NCI-H2081 treated with DMSO at 0.1 percent for 48 hours (cell line): ENCODE data around the gene SLIT1.

Experiments used
- DNase-seq: peaks from one replicate; lab custom pipeline; 2025; lab: John Stamatoyannopoulos, UW

SLIT1 gene

DNA sequence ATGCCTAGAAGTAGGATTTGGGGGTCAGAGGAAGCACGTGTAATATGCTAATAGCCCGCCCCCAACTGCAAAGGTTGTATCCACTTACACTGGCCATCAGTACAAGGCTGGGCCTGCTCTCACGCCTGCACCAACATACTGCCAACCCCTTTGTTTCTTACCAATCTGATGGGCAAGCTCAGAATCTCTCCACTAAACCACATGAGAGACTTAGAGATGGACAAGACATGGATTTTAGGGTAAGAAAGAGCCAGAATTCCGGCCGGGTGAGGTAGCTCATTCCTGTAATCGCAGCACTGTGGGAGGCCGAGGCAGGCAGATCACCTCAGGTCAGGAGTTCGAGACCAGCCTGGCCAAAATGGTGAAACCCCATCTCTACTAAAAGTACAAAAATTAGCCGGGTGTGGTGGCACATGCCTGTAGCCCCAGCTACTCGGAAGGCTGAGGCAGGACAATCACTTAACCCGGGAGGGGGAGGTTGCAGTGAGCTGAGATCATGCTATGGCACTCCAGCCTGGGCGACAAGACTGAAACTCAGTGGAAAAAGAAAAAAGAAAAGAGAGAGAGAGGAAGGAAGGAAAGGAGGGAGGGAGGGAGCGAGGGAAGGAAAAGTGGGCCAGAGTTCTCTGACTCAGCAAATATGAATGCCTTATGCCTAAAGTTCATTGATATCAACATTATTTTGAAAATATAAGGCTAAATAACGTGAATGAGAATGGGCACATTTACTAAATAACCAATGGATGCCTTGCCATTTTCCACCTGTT lies 162.2 kb downstream of the SLIT1 start:
- DNase-seq = no peak

DNA sequence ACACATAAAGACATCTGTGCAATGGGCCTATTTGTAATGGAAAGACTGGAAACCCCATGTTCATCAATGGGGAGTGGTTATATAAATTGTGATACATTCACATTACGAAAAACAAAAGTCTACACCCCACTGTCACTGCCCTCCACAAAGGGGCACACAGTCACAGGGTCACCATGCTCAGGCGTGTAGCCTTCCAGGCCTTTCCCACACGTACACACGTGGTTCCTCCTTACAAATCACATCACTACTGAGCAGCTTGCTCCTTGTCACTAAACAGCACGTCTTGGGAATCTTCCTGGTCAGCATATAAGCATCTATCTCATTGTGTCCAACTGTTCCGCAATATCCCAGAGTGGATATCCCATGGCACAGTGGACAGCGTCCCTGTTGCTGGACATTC lies 163.1 kb downstream of the SLIT1 start:
- no peak for DNase-seq

DNA sequence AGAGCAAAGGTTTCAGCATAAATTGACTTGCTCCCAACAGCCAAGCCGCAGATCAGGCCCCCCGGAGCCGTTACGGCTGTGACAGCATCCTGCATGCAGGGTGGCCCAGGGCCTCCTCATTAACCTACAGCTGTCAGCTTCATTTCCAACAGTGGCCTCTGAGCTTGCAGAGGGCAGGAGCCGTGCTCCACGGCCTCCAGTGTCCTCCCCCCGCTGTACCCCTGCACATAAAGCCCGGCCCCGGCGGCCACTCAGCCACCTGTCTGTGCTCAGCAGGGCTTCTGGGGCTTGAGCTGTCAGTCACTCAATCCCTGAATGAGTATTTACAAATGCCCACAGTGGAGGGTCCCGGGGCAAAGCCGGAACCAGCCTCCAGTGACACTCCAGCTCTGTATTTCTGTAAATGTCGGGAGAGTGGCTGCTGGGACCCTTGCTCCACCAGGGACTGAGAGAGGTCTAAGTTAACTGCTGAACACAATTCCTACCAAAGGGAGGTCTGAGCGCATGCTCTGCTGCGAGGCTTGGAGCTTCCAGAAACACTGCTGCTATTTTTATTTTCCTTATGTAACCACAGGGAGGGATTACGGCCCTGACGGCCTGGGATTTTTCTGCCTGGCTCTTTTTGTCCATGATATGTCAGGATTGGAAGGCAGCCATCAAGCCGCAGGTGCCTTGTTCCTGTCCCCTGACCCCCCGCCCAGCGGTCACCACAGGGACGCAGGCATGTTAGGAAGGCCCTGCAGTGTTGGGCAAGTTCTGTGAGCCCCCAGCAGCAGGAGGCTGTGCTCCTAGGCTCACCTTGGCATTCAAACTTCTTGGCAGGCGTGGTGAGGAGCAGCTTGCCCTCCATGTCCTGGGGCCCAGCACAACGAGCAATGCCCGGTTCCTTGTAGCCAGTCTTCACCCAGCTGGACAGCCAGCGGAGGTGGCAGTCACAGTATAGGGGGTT lies 165.0 kb downstream of the SLIT1 start:
- DNase-seq = no peak

DNA sequence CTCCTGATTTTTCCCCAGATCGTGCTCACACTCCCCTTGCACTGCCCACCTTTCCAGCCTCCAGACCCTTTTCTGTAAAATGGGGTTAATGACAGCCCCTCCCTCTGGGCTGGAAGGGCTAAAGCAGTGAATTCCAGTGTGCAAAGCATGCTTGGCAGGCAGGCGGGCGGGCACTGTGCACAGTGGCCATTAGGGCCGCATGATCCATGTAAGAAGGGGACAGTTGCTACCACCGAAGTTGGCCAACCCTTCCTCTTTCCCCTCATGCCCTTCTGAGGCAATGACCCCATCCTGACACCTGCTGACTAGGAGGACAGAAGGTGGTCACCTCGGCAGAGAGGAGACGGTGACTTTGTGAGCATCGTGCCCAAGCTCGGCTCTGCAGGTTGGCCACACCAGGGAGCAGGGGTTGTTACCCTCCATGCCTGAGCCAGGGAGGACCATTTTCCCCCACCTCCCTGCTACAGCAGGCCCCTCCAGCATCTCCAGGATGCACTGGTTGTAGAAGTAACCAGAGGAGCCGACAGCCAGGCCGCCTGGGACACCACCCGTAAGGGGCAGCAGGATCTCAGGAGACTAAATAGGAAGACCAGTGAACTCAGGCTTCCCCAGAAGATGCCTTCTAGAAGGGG lies 166.4 kb downstream of the SLIT1 start:
- no peak for DNase-seq

DNA sequence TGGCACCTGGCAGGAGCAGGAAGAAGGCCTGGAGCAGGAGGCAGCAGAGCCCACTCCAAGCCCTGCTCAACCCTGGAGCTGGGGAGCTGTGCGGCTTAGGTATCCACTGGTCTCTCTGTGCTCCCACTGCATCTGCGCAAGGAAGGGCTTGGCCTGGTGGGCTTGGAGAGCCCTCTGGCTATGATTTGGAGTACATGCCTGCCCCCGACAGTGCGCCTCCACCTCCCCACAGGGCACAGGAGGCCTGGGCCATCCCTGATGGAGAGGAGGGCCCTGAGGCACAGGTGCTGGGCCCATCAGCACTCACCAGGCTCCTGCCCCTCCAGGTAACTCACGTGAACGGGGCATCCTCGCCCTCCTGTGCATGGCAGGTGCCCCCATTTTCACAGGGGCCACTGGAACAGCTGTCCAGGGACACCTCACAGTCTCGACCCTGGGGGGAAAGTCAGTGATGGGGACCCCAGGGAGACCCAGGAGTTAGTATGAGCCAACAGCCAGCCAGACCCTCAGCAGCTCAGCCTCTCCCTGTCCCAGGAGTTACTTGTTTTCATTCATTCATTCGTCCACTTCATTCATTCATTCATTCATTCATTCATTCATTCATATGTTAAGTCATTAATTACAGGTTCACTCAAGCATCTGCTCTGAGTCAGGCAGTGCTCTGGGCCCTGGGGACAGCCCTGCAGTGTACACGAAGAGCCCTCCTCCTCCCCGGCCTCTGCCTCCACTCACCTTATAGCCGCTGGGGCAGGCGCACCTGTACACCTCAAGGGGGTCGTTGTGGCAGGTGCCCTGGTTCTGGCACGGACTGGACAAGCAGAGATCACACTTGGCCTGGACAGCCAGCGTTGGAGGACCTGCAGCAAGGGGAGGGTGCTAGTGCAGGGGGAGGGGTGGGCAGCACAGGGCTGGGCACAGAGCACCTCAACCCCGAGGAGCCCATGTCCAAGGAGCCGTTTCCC lies 167.2 kb downstream of the SLIT1 start:
- no peak for DNase-seq

DNA sequence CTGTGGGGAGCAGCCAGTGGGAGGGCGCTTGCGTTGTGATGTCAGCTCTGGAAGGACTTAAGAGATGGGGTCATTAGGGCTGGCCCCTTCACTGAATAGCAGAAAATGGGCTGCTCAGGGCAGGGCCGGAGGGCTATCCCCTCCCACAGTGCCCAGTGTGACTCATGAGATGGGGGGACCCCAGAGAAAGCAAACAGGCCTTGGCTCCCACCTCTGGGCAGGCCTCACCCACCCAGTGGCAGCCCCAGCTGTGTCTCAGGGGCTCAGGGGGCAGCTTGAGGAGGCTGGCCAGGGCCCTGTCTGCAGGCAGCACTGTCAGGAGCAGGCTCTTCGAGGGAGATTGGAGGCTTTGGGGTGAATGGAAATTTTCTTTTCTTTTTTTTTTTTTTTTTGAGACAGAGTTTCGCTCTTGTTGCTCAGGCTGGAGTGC lies 168.3 kb downstream of the SLIT1 start:
- no peak for DNase-seq

DNA sequence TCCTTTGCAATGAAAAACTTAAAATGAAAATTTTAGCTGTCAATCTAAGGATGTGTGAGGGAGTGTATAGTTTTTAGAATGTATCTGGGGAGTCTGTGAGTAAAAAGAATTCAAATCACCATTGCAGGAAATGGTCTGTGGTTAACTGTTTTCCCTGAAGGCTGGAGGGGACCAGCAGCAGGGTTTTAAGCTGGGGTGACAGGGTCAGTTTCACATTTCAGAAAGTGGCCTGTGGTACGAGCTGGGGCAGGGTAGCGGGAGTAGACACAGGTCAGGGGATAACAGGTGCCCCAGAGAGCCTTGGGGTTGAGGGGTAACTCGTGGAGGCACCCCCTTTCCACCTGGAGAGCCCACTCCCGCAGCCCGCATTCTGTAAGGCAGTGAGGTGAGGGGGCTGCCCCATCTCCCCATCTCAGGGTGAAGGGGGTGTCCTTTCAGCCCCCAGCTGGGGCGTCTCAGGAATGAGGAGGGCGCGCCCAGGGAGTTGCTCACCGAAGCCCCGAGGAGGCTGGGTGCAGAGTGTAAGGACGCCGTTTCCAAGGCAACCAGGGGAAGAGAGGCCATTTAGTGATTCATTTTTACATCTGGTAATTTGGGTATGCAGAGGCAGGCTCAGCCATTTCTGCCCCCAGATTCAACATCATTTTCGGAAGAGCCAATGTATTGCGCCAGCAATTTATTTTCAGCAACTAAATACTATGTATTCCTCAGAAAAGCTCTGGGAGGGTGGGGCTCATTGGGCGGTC lies 168.9 kb downstream of the SLIT1 start:
- DNase-seq = no peak

DNA sequence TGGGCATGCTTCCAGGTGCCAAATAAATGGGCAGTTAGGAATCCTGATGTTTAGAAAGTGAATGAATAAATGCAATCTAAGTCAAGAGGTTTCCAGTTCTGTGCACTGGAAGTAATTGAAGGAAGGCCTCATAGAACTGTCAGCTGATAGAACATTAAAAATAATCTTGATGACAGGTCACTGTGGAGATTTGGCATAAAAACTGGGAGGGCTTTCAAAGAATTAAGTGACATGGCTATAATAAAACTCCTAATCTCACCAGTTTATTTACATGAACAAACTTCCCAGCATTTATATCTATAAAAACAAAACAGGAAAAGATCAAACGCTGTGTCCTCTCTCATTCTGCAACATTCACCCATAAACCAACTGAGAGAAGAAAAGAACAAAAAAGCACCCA lies 170.5 kb downstream of the SLIT1 start:
- DNase-seq = no peak

DNA sequence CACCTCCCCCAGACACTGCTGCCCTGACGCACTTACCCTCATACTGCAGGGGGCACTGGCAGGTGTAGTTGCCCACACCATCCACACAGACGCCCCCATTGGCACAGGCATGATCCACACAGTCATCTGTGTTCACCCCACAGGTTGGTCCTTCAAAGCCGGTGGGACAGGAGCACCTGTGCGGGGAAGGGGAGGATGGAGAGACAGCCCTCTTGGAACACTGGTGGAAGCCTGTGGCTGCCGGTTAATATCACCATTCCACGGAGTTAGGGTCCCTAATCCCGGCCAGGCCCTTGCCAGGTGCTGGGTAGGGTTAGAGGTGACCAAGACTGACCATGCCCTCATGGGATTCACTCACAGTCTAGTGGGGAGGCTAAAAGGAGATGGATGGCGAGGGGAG lies 171.8 kb downstream of the SLIT1 start:
- no peak for DNase-seq

DNA sequence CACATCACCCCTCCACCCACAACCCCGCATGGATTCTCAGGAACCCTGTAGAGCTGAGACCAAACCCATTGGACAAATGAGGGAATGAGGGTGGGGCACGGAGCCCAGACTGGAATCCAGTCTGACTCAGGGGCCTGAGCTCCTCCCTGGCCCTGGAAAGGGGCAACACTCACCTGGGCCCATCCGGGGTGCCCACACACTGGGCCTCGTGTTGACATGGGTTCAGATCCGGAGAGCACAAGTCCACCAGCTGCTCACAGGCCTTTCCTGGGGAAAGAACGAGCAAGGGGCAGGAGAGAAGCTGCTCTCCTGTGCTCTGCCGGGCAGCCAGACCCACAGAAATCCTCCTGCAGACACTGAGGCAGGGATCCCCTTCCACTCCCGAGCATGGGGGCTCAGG lies 172.2 kb downstream of the SLIT1 start:
- DNase-seq = no peak

DNA sequence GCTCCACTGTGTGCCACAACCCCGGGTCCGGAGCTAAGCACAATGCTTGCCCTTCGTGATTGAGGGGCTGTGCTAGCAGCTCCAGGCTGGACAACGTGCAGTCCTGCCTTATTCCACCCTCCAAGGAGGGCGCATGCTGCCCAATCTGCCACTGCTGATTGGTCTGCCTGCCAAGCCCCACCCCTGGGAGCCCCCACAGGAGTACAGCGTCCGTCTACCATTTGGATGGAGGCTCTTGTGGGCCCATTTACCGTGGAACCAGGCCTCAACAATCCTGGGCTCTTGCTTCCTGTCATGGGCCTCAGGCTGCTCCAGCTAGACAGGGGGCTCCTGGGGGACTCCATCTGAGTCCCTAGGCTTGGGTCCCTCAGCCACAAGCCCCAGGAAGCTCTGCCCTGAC lies 173.3 kb downstream of the SLIT1 start:
- DNase-seq = no peak

DNA sequence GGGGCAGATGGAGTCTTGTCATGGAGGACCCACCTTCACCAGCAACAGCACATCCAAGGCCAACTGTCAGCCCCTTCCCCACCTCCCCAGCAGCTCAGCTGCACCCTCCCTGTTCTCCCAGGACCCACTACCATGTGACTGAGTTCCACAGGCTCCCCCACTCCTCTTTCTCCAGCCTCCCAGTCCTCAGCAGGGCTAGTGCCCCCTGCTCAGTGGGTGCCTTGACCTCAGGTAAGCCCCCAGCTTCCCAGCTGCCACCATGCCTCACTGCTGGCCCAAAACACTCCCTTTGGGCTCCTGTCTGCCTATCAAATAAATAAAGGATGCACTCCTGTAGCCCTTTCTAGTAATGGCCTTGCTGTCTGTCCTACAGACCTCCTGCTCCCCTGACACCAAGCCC lies 174.4 kb downstream of the SLIT1 start:
- no peak for DNase-seq

DNA sequence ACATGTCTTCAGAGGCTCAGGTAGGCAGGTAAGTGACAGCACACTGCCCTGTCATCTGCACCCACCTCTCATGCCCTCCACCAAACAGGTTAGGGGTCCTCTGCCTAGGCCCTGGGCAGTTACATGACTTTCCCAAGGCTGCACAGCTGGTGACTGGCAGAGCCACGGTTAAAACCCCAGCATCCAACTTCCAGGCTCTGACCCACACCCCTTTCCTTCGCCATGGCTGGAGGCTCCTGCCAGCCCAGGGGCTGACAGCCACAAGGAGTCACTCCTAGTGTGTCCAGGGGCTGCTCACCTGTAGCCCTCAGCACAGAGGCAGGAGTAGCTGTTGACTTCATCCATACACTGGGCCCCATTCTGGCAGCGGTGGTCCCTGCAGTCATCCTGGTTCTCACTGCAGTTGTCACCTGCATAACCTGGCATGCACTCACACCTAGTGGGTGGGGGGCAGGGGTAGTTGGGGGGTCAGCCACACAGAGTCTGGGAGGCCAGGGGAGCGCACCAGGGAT lies 175.0 kb downstream of the SLIT1 start:
- DNase-seq = no peak

DNA sequence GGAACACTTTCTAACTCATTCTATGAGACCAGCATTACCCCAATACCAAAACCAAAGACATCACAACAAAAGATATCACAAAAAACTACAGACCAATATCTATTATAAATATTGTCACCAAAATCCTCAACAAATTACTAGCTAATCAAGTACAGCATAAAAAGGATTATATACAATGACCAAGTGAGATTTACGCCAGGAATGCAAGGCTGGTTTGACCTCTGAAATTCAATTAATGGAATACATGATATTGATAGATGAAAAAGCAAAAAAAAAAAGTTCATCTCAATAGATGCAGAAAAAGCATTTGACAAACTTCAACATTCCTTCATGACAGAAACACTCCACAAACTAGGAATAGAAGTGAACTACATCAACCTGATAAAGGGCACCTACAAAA lies 178.3 kb downstream of the SLIT1 start:
- no peak for DNase-seq

DNA sequence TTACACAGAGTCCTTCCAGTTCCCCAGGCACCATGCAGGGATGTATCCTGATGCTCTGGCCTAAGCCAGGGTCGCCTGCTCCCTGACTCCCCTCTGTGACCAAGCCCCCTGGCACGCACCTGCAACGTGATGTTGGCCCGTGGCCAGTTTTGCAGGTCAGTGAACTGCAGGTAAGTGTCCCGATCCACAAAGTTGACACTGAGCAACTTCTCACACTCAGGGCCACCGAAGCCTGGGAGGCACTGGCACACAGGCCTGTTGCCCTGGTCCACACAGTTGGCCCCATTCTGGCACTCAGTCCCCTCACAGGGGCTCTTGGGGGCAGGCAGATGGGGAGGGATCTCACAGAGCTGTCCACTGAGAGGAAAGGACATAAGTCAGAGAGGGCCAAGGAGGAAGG lies 179.4 kb downstream of the SLIT1 start:
- DNase-seq = no peak

DNA sequence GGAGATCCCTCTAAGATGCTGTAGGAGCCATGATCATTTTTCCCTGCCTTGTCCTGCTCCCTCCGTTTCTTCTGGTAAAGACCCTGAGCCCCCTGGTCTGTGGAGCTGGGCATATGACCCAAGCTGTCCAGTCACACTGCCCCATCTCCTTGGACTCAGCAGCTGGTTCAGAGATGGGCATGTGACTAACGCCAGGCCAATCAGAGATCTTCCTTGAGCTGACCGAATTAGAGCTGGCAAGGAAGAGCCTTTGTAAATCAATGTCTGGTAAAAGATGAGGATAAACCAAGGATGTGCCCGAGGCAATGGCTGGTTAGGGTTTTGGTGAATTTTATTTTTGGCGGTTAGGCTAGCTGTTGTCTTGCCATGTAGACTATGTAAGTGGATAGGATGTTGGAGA lies 180.4 kb downstream of the SLIT1 start:
- no peak for DNase-seq

DNA sequence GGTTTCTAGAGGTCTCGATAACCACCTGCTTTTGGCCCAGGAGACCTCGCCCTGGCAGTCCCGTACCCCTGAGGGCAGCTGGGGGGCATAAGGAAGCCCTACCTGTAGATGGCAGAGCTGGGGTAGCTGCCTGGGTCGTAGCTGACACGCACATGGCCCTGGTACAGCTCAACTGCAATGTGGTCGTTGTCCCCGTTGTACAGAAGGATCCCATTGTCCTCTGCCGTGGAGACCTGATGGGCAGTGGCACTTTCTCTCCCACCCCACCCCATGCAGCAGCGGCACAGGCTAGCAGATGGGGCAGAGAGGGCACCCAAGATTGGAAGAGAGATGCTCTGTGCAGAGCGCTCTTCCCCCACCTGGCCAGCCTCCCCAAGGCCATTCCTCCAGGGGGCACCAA lies 181.2 kb downstream of the SLIT1 start:
- DNase-seq = no peak

DNA sequence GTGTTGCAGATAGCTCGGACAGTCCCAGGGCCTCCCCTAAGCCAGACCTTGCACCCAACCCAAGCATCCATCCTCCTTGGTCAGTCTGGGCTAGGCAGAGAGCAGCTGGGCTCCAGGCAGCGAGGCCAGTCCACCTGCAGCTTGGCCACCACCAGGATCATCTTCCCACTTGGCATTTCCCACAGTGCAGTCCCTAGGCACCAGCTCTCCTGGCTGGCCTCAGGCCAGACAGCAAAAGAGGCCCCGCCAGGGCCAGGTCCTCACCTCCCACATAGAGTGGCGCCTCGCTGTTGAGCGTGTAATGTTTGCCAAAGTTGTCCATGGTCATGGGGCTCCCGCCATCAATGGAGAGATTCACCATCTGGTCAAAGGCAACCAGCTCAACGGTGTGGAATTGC lies 182.0 kb downstream of the SLIT1 start:
- no peak for DNase-seq

DNA sequence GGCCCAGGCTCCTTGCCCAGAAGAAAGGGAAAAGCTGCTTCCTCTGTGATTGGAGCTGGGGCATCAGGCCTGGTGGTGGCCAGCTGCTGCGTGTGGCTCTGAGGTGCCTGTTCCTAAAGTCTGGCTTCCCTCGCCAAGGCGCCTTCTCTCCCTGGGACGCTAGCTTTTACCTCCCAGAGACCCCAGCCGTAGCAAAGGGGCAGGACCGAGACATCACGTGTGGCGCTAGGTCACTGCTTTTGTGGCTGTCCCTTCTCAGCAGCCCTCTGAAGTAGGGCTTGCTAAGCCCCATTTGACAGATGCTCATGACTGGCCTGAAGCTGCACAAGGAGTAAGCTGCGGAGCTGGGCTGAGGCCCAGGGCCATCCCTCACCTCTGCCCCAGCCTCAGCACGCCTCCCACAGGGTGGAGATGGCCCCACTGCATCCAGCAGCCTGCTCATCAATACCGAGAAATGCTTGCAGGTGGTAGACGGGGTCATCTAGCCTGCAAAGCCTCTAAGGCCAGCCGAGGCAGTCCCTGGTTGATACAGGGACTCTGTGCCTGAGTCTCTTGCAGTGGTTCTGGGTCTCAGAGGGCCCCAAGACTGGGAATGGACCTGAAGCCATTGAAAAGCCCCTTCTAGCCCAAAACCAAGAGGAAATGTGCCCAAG lies 182.5 kb downstream of the SLIT1 start:
- DNase-seq = no peak

DNA sequence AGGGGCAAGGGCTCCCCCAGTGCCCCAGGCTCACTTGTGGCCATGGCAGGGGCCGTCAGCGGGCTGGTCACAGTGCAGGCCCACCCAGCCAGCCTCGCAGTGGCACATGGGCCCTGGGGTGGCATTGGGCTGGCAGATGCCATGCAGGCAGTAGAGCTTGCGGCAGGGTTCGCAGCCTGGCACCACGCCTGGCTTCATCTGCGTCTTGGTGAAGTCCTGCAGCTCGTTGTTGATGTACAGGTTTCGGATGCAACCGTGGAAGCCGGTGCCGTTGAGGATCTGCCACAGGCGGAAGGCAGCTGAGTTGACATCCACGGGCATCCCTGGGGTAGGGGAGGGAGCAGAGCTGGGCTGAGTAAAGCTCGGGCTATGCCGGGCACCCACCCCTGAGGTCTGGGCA lies 183.1 kb downstream of the SLIT1 start:
- DNase-seq = no peak
